Neutrophil (primary cell): ENCODE data around the gene AP2B1.

Experiments used
- H3K27ac ChIP-seq: fragments of 200-600 bp; sonication (generic); 2 replicates; pipeline ENCODE4 v1.5.1; 2016; ENCODE audit warnings: mild to moderate bottlenecking, moderate library complexity
- H3K27me3 ChIP-seq: fragments of 200-600 bp; sonication (generic); 2 replicates; pipeline ENCODE4 v1.6.0; 2016; ENCODE audit warnings: mild to moderate bottlenecking
- H3K36me3 ChIP-seq: fragments of 200-600 bp; sonication (generic); 2 replicates; pipeline ENCODE4 v1.5.1; 2017
- H3K4me1 ChIP-seq, 2 experiments: fragments of 200-600 bp in 1 of 2; sonication (generic) in 1 of 2; 1 replicate in 1 of 2; 2 replicates in 1 of 2; pipeline versions ENCODE4 v1.5.1 to v1.6.1; 2013 to 2016; ENCODE audit warnings: low read depth in 1 of 2, low read length in 1 of 2, mild to moderate bottlenecking in 1 of 2, moderate library complexity in 1 of 2; ENCODE audit not compliant: control insufficient read depth in 1 of 2, insufficient read depth in 1 of 2
- H3K4me3 ChIP-seq, 2 experiments: fragments of 200-600 bp in 1 of 2; sonication (generic) in 1 of 2; 1 replicate in 1 of 2; 2 replicates in 1 of 2; pipeline ENCODE4 v1.5.1; 2013 to 2016; ENCODE audit warnings: low read depth in 1 of 2, low read length in 1 of 2, mild to moderate bottlenecking in 1 of 2, moderate library complexity in 1 of 2
- H3K9me3 ChIP-seq: fragments of 200-600 bp; sonication (generic); 2 replicates; pipeline ENCODE4 v1.5.1; 2016
- CTCF ChIP-seq: fragments of 200-600 bp; sonication (generic); IDR thresholded peaks from 2 replicates; pipeline ENCODE4 v1.5.1; 2016; ENCODE audit warnings: antibody characterized with exemption

The AP2B1 gene

GRCh38 chr17:35575759-35576158 is 11.4 kb upstream of the AP2B1 start:
- Histone ChIP-seq H3K9me3 (no peaks in the 10 kb centered on the region), H3K36me3 (peaks cover 20% of the 10 kb centered on the region), H3K4me1 (peaks cover 11 to 15% of the 10 kb centered on the region in 2 experiments), H3K27me3 (no peaks in the 10 kb centered on the region), H3K4me3 (no peak overlapping the region), H3K27ac (no peak overlapping the region)
- TF ChIP-seq CTCF, result no peak

- Histone ChIP-seq H3K36me3 (peaks cover 20% of the 10 kb centered on the region), H3K4me1 (peaks cover 11 to 15% of the 10 kb centered on the region in 2 experiments), H3K27me3 (peaks cover 9% of the 10 kb centered on the region), H3K27ac (peak overlapping the region; percentile 89), H3K4me3 (peak overlapping the region; percentile 78), H3K9me3 (no peaks in the 10 kb centered on the region)
- TF ChIP-seq CTCF, result no peak
These were observed 9.3 kb upstream of the AP2B1 start for GRCh38 chr17:35577830-35578196.

GRCh38 chr17:35578197-35578928 is 8.8 kb upstream of the AP2B1 start, which contains the start of gene PEX12:
Gene PEX12, minus strand, starts transcription at chr17:35578571. Its CDS starts 550 bp downstream, at chr17:35578021.
- no peaks in the 10 kb centered on the region for H3K9me3 ChIP-seq
- H3K4me1 ChIP-seq, result peaks cover 11 to 15% of the 10 kb centered on the region in 2 experiments
- peak within 1 kb of the TSS; percentile 78 for H3K4me3 ChIP-seq
- H3K27me3 ChIP-seq, result peaks cover 13% of the 10 kb centered on the region
- H3K27ac ChIP-seq, result peak within 1 kb of the TSS; percentile 89
- TF ChIP-seq CTCF, result peak; percentile 34
- H3K36me3 ChIP-seq, result peaks cover 20% of the 10 kb centered on the region

GRCh38 chr17:35578929-35579432 is 8.1 kb upstream of the AP2B1 start:
- peak overlapping the region; percentile 89 for H3K27ac ChIP-seq
- peaks cover 11 to 15% of the 10 kb centered on the region in 2 experiments for H3K4me1 ChIP-seq
- no peaks in the 10 kb centered on the region for H3K9me3 ChIP-seq
- H3K27me3 ChIP-seq, result peaks cover 19% of the 10 kb centered on the region
- no peak for TF ChIP-seq CTCF
- H3K4me3 ChIP-seq, result peak overlapping the region; percentile 78
- peaks cover 14% of the 10 kb centered on the region for H3K36me3 ChIP-seq

- H3K36me3 ChIP-seq, result no peaks in the 10 kb centered on the region
- no peak overlapping the region for H3K4me3 ChIP-seq
- peaks cover 23 to 24% of the 10 kb centered on the region in 2 experiments for H3K4me1 ChIP-seq
- H3K9me3 ChIP-seq, result no peaks in the 10 kb centered on the region
- TF ChIP-seq CTCF, result no peak
- H3K27ac ChIP-seq, result no peak overlapping the region
- peaks cover 28% of the 10 kb centered on the region for H3K27me3 ChIP-seq
These were observed 3.1 kb upstream of the AP2B1 start for GRCh38 chr17:35584061-35584460.
